A549 treated with dexamethasone at 1 μM for 4 hours (cell line): ENCODE data around the gene RPL35A. TPM values are rescaled to one million over a fixed set of nuclear protein-coding genes. Genes with fewer than 3 reads are reported as not detected.

Source experiments
- total RNA-seq: library from RNA; stranded (reverse); fragments of 200-300 nt; extraction: Qiagen RNA extraction; gene quantifications from 5 replicates; pipeline ENCODE4 v1.2.3, GENCODE V29; 2022

Gene RPL35A
- 849 to 1,207 TPM (median 889 TPM) in 5 replicates for total RNA-seq

DNA sequence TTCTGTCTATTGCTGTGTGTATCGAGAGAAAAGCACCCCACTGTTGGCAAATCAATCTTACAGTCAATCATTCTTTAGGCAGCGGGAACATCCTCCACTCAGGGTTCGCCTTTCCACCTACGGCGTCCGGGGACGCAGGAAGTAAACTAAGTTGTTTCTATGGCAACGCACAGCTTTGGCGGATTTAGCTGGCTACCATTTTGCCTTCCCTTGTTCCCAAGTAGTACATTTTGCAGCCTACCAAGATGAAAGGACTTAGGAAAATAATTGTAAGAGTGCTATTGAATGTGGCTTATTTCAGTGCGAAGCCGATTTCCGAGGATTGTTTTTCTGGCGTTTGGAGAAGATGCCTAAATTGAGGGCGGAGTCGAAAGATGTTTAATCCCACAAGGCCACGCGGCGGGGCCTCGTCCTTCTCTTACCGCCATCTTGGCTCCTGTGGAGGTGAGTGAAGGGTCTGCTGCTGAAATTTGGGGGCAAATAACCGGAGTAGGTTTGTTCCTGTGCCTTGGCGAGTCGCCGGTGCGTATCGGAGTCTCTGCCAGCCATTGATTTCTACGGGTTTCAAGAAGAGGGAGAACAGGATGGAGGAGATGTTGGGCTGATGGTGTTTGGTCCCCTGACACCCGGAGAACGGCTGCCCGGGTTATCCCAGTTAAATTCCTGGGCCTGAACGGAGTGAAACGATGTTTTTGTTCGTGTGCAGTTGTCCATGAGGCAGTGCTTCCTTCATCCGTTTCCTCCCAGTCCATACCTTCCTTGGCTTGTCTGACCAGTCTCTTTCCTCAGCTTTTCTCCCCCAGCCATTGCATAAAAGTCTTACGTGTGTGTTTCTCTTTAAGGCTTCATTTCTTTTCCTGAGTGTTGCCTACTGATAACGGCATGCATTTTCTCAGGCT, at the start of gene RPL35A:
Gene RPL35A (plus strand): TSS at position 413 of the 899 bp plus-strand sequence. CDS start 778 bp downstream, outside the sequence.

DNA sequence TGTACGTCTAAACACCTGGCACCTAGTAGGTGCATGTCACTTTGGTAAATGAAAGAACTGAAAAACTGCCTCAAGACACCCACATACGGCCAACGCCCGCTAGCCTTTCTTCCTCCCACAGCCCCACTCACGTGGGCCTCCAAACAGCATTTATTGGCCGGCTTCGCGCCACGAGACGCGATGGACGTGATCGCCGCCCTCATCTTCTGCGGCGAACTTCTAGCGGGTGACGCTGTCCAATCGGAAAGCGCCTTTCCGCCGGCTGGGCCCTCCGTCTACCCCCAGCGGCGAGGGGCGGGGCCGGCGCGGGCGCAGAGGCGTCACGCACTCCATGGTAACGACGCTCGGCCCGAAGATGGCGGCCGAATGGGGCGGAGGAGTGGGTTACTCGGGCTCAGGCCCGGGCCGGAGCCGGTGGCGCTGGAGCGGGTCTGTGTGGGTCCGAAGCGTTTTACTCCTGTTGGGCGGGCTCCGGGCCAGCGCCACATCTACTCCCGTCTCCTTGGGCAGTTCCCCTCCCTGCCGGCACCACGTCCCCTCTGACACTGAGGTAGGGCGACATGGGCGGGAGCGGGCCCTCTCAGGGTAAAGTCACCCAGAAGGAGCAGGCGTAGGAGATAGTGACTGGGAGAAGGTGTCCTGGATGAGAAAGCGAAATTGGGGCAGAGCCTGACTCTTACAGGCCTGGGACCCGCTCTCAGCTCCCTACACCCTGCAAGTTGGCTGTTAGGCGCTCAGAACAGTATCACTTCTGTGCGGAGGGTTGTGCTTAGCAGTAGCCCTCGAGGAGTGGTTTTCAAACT, 10.1 kb downstream of the RPL35A start, which contains the start of gene LMLN:
Gene LMLN (plus strand): TSS at position 327 of the 803 bp plus-strand sequence. CDS start 29 bp downstream, at position 356.

Other genes with a start within 250 kb of the RPL35A start
- gene RUBCN, start 213.3 kb upstream of the RPL35A start, total RNA-seq, result 7.4 to 11.7 TPM (median 11.0 TPM) in 5 replicates
- gene FYTTD1, start 200.3 kb upstream of the RPL35A start, total RNA-seq, result 23.4 to 33.6 TPM (median 32.5 TPM) in 5 replicates
- 8.1 to 21.2 TPM (median 16.8 TPM) in 5 replicates for gene LRCH3, start 158.9 kb upstream of the RPL35A start, total RNA-seq
- 1.5 to 2.8 TPM (median 2.3 TPM) in 5 replicates for gene LMLN, start 10.0 kb downstream of the RPL35A start, total RNA-seq